PC-9 (cell line): ENCODE data around the gene UBE2O.

Source experiments
- CTCF ChIP-seq: fragments of 200-600 bp; sonication (generic); conservative IDR thresholded peaks from 2 replicates; pipeline ENCODE4 v1.6.1; 2017; ENCODE audit warnings: mixed run types, antibody characterized with exemption, mild to moderate bottlenecking, moderate library complexity
- EZH2 ChIP-seq: fragments of 200-600 bp; sonication (generic); IDR thresholded peaks from 2 replicates; pipeline ENCODE4 v1.8.0; 2017; ENCODE audit warnings: antibody characterized with exemption, low read depth

DNA sequence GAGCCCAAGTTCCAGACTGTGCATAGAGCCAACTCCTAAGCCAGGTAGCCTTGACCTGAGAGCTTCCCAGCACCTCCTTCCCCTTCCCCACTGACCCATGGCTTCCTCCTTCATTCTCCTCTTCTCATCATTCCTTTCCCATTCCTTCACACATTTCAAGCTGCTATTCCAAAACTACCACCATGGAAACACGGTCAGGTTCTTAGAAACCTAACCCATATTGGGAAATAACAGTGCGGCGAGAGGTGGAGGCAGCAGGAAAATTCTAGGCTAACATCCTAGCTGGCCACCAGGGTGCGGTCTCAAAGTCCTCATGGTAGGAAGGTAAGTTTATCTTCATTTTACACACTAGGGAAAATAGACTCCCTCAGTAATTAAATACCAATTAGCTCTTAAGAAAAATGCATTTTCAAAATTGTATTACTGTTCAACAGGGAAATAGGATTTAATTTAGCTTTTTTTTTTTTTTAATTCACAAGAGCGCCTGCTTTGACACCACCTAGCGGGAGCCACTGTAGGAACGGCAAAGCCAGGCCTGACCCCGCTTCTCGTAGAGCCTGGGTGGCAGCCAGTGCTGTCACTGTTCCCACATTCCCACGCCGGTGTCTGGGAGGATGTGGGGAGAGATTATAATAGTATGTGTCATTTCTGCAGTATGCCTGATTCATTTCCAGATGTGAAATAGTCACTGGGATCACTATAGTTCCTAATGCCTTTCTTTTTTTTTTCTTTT is 82.5 kb downstream of the UBE2O start:
- TF ChIP-seq CTCF (peak; percentile 59; the same call in 1 of the 2 replicates), EZH2 (no peak)
